Keratinocyte (primary cell): ENCODE results near the gene BRD7. TPM values are rescaled to one million over a fixed set of nuclear protein-coding genes. Genes with fewer than 3 reads are reported as not detected.

ENCODE experiments used
- DNase-seq: peaks from one replicate; pipeline ENCODE4 v3.0.0-alpha.2; 2011; ENCODE audit warnings: low read depth, missing footprints, low spot score
- FAIRE-seq: peaks from 2 replicates; lab custom pipeline; 2011; peaks lifted over from hg19 to GRCh38; lab: Jason Lieb, UNC
- H2AFZ ChIP-seq: 2 replicates; pipeline ENCODE4 v1.6.0; 2012; ENCODE audit warnings: low read length, control low read depth, inconsistent platforms; ENCODE audit not compliant: control insufficient read depth
- H3K27ac ChIP-seq: 2 replicates; pipeline ENCODE4 v1.5.1; 2011; ENCODE audit warnings: low read length; ENCODE audit not compliant: control insufficient read depth, insufficient read depth
- H3K27me3 ChIP-seq: 3 replicates; pipeline ENCODE4 v1.6.0; 2011; ENCODE audit warnings: low read length; ENCODE audit not compliant: control insufficient read depth, insufficient read depth; ENCODE audit errors: extremely low read depth
- H3K36me3 ChIP-seq, 2 experiments: 2 replicates in 1 of 2; 3 replicates in 1 of 2; pipeline ENCODE4 v1.5.1; 2011; ENCODE audit warnings: low read length in 2 of 2, mild to moderate bottlenecking in 1 of 2; ENCODE audit not compliant: control insufficient read depth in 2 of 2, insufficient read depth in 2 of 2; ENCODE audit errors: extremely low read depth in 1 of 2
- H3K4me1 ChIP-seq: 3 replicates; pipeline ENCODE4 v1.5.1; 2011; ENCODE audit warnings: low read length; ENCODE audit not compliant: control insufficient read depth, insufficient read depth; ENCODE audit errors: extremely low read depth
- H3K4me2 ChIP-seq: 3 replicates; pipeline ENCODE4 v1.6.0; 2011; ENCODE audit warnings: low read depth, low read length; ENCODE audit not compliant: control insufficient read depth, insufficient read depth; ENCODE audit errors: extremely low read depth
- H3K4me3 ChIP-seq, 3 experiments: fragments of 200-600 bp in 1 of 3; sonication (generic) in 1 of 3; 2 replicates in 2 of 3; 3 replicates in 1 of 3; pipeline ENCODE4 v1.5.1; 2011 to 2016; ENCODE audit warnings: low read length in 3 of 3, mild to moderate bottlenecking in 3 of 3, control low read depth in 2 of 3, inconsistent platforms in 1 of 3, low read depth in 1 of 3, mixed read lengths in 1 of 3, mixed run types in 1 of 3, moderate library complexity in 1 of 3; ENCODE audit not compliant: control insufficient read depth in 2 of 3, insufficient read depth in 2 of 3; ENCODE audit errors: extremely low read depth in 1 of 3
- H3K79me2 ChIP-seq: 2 replicates; pipeline ENCODE4 v1.6.0; 2012; ENCODE audit warnings: low read length; ENCODE audit not compliant: control insufficient read depth, insufficient read depth
- H3K9ac ChIP-seq: 3 replicates; pipeline ENCODE4 v1.6.0; 2011; ENCODE audit warnings: low read length; ENCODE audit not compliant: control insufficient read depth, insufficient read depth; ENCODE audit errors: extremely low read depth
- H3K9me1 ChIP-seq: 3 replicates; pipeline ENCODE4 v1.6.0; 2011; ENCODE audit warnings: low read length; ENCODE audit not compliant: control insufficient read depth, insufficient read depth; ENCODE audit errors: extremely low read depth
- H3K9me3 ChIP-seq: 2 replicates; pipeline ENCODE4 v1.5.1; 2012; ENCODE audit warnings: low read depth, low read length; ENCODE audit not compliant: control insufficient read depth
- H4K20me1 ChIP-seq: 3 replicates; pipeline ENCODE4 v1.6.0; 2011; ENCODE audit warnings: low read length; ENCODE audit not compliant: control insufficient read depth, insufficient read depth; ENCODE audit errors: extremely low read depth
- CTCF ChIP-seq, 3 experiments: IDR thresholded peaks in 1 of 3; conservative IDR thresholded peaks in 1 of 3; optimal IDR thresholded peaks in 1 of 3; 2 replicates in 2 of 3; 3 replicates in 1 of 3; pipeline versions ENCODE3 to v1.5.1; 2011; ENCODE audit warnings: low read length in 3 of 3, mild to moderate bottlenecking in 3 of 3, moderate library complexity in 2 of 3, control low read depth in 1 of 3, inconsistent platforms in 1 of 3; ENCODE audit not compliant: insufficient read depth in 2 of 3; ENCODE audit errors: extremely low read depth in 1 of 3
- EZH2 ChIP-seq: IDR thresholded peaks from one replicate; pipeline ENCODE4 v1.6.1; 2012; ENCODE audit warnings: inconsistent platforms, mild to moderate bottlenecking, low read length, moderate library complexity
- dilution Hi-C: fragments of 300-500 bp; cut with MboI; formaldehyde crosslinking; loops from one replicate; pipeline ENCODE4 v1.7.0; 2020; ENCODE audit warnings: low sequenced_read_pairs; ENCODE audit not compliant: extremely low pct_ligation_motif_present
- polyA plus RNA-seq, 5 experiments: library from polyadenylated mRNA; depleted of rRNA in 3 of 5; stranded (reverse) in 3 of 5; stranded (forward) in 1 of 5; unstranded in 1 of 5; fragments of >200 nt; gene quantifications; 1 replicate in 1 of 5; 2 replicates in 3 of 5; 3 replicates in 1 of 5; pipeline versions ENCODE4 v1.2.1 to v1.2.3, GENCODE V29; 2011 to 2012; ENCODE audit warnings: missing spikeins in 2 of 5, low read depth in 1 of 5, low replicate concordance in 1 of 5

The BRD7 gene
- polyA plus RNA-seq, 1 donor (not counting 4 experiments of a cell fraction or from before 2014, with no cell fraction given) = 66.6 TPM

- no peak overlapping the region for H3K27ac ChIP-seq
- H3K4me2 ChIP-seq = no peak overlapping the region
- peaks cover 2% of the 10 kb centered on the region for H3K4me1 ChIP-seq
- DNase-seq = no peak
- H4K20me1 ChIP-seq = no peaks in the 10 kb centered on the region
- dilution Hi-C loops = no loop called here
- H3K9me3 ChIP-seq = no peaks in the 10 kb centered on the region
- no peaks in the 10 kb centered on the region for H3K9me1 ChIP-seq
- H3K4me3 ChIP-seq = no peak overlapping the region
- no peak overlapping the region for H3K9ac ChIP-seq
- H3K27me3 ChIP-seq = no peaks in the 10 kb centered on the region
- H2AFZ ChIP-seq = no peak overlapping the region
- TF ChIP-seq CTCF (optimal IDR thresholded peaks at IDR 0.05 in 1 of 3, IDR thresholded peaks at IDR 0.05 in 1 of 3, conservative IDR thresholded peaks at IDR 0.05 in 1 of 3; ENCODE audit: extremely low read depth in 1 of 3, insufficient read depth in 2 of 3, low read length in 3 of 3) (no peak), EZH2 (no peak)
- FAIRE-seq = no peak
- H3K79me2 ChIP-seq = no peaks in the 10 kb centered on the region
- H3K36me3 ChIP-seq = peaks cover 0 to 22% of the 10 kb centered on the region in 2 experiments
Measured at GRCh38 chr16:50296807-50297206, 72.0 kb downstream of the BRD7 start.

GRCh38 chr16:50295541-50296132 is 73.2 kb downstream of the BRD7 start:
- Histone ChIP-seq H3K4me2 (no peak overlapping the region), H3K9ac (no peak overlapping the region), H3K79me2 (no peaks in the 10 kb centered on the region), H3K9me1 (no peaks in the 10 kb centered on the region), H3K9me3 (no peaks in the 10 kb centered on the region), H3K27ac (no peak overlapping the region), H3K4me1 (peaks cover 2% of the 10 kb centered on the region), H3K36me3 (peaks cover 0 to 24% of the 10 kb centered on the region in 2 experiments), H4K20me1 (no peaks in the 10 kb centered on the region), H3K4me3 (no peak overlapping the region), H3K27me3 (no peaks in the 10 kb centered on the region), H2AFZ (no peak overlapping the region)
- dilution Hi-C loops = no loop called here
- TF ChIP-seq EZH2 = no peak
- no peak for DNase-seq
- no peak for FAIRE-seq

GRCh38 chr16:50294955-50295354 is 73.8 kb downstream of the BRD7 start:
- FAIRE-seq (no peak), DNase-seq (no peak)
- H3K4me1 ChIP-seq = peaks cover 2% of the 10 kb centered on the region
- no peak overlapping the region for H3K9ac ChIP-seq
- no peaks in the 10 kb centered on the region for H3K9me3 ChIP-seq
- dilution Hi-C loops = no loop called here
- no peaks in the 10 kb centered on the region for H4K20me1 ChIP-seq
- no peaks in the 10 kb centered on the region for H3K9me1 ChIP-seq
- no peak for TF ChIP-seq EZH2
- no peak for TF ChIP-seq CTCF (optimal IDR thresholded peaks at IDR 0.05 in 1 of 3, IDR thresholded peaks at IDR 0.05 in 1 of 3, conservative IDR thresholded peaks at IDR 0.05 in 1 of 3; ENCODE audit: extremely low read depth in 1 of 3, insufficient read depth in 2 of 3, low read length in 3 of 3)
- H3K4me3 ChIP-seq = no peak overlapping the region
- H3K27ac ChIP-seq = no peak overlapping the region
- no peaks in the 10 kb centered on the region for H3K79me2 ChIP-seq
- H3K27me3 ChIP-seq = no peaks in the 10 kb centered on the region
- no peak overlapping the region for H2AFZ ChIP-seq
- H3K4me2 ChIP-seq = no peak overlapping the region
- H3K36me3 ChIP-seq = peaks cover 0 to 24% of the 10 kb centered on the region in 2 experiments
